KBM-7 (cell line): Measurements from ENCODE around the gene VAV2.

Experiments
- DNase-seq: peaks from one replicate; pipeline ENCODE4 v3.0.0-alpha.2; 2015
- in situ Hi-C: fragments of 300-500 bp; cut with MboI; formaldehyde crosslinking; loops from 2 replicates; pipeline ENCODE4 v1.14.3; 2020; ENCODE audit warnings: low sequenced_read_pairs, low pct_unique_long_range_greater_than_20kb, mixed read lengths

VAV2 gene

GRCh38 chr9:133946840-133947486 lies 45.2 kb downstream of the VAV2 start:
- in situ Hi-C loops = no loop called here
- no peak for DNase-seq

GRCh38 chr9:133945977-133946753 lies 46.0 kb downstream of the VAV2 start:
- no peak for DNase-seq
- in situ Hi-C loops = no loop called here

DNA sequence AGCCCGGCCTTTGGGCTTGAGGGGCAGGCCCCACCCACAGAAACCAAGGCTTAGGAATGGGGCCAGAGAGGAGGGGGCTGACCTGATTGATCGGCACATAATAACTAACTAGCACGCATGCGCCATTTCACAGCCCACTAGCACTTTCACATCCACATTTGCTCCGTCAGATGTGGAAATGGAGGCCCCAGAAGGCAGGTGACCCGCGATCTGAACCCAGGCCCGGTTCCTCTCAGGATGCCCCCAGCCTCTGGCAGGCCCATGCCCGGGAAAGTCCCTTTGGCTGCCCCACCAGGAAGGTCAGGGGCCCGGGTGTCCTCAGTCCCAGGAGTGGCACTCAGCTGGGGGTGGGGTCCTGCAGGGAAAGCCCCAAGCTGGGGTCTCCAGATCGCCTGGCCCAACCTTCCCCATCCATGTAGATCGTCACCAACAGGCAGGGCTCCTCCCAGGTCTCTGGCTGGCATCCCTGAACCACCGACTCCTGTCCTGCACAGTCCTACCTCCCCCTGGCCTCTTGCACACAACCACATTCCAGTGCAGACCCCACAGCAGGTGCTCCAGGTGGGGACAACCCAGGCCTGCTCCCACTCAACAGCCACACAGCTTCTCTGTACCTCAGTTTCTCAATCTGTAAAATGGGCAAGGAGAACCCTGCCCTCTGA lies 46.7 kb downstream of the VAV2 start:
- in situ Hi-C loops = no loop called here
- DNase-seq = no peak

GRCh38 chr9:133944746-133945135 lies 47.4 kb downstream of the VAV2 start:
- in situ Hi-C loops = no loop called here
- DNase-seq = no peak

DNA sequence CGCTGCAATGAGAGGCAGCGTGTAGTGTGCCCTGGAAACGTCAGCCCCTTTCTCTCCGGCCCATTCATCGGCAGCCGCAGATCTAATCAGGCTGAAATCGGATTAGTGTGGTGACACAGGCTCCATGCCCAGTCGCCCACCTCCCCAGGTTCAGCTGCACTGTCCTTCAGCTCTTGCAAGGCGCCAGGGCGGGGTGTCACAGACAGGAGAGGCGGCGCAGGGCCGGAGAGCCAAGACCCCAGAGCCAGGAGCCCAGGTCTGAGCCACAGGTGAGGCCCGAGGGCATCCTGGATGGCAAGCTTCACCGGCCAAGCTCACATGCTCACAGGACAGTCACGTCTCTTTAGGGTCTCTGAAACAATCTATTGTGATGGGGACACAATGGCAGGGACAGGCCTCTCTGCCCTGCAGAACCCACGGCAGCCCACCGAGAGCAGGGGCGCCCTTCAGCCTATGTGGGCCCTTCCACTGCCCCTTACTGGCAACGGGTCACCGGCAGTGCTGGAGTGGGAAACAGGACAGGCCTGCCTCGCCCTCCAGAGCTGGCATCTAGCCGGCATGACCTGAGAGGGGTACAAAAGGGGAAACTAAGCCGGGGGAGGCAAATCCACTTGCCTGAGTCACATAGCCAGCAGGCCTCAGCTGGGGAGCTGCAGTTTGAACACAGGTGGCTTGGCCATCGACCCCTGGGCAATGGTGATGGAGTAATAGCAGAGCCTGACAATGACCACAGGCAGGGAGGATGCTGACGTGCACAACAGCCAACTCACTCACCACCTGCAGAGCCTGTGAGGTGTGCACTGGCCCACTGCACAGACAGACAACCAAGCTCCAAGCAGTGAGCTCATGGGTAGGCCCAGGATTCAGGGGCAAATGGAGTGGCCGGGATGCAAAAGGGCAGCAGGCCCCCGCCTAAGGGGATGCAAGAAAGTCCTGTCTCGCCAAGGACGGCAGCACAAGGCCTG lies 48.1 kb downstream of the VAV2 start:
- DNase-seq = no peak

GRCh38 chr9:133943036-133943780 lies 48.9 kb downstream of the VAV2 start:
- no peak for DNase-seq
- in situ Hi-C loops = no loop called here

More for the DNA sequence above, 48.1 kb downstream of the VAV2 start:
- in situ Hi-C loops = no loop called here

- in situ Hi-C loops = no loop called here
- DNase-seq = no peak
Observed at GRCh38 chr9:133942206-133942975, 49.7 kb downstream of the VAV2 start.

- no peak for DNase-seq
- in situ Hi-C loops = no loop called here
Observed at GRCh38 chr9:133939845-133940244, 52.3 kb downstream of the VAV2 start.

DNA sequence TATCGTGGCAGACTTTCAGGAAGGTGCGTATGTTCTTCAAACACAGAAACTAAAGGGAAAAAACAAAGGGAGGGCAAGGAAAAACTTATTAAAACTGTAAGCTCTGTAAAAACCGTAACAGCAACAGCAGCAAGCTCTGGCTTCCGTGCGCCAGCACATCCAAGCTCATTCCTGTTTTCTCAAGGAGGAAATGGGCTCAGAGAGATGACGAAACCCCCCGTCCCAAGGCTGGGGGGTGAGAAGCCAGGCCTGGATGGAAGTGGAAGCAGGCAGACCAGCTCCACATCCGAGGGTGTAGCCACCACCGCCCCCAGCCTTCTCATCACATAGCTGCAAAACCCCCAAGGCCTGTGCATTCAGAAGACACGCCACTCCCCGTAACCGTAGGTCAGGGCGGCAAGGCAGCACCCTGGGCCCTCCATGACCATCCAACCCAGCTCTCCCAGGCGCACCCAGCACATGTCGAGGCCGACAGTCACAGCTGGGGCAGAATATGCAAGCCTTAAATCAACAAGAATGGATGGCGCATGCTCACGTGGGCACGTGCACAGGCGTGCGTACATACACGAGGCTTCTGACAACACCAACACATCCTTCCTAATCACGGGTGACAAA lies 52.8 kb downstream of the VAV2 start:
- DNase-seq = no peak
- in situ Hi-C loops = no loop called here

- in situ Hi-C loops = no loop called here
- DNase-seq = no peak
Observed at GRCh38 chr9:133938753-133939152, 53.4 kb downstream of the VAV2 start.

GRCh38 chr9:133938086-133938485 lies 54.0 kb downstream of the VAV2 start:
- in situ Hi-C loops = no loop called here

DNA sequence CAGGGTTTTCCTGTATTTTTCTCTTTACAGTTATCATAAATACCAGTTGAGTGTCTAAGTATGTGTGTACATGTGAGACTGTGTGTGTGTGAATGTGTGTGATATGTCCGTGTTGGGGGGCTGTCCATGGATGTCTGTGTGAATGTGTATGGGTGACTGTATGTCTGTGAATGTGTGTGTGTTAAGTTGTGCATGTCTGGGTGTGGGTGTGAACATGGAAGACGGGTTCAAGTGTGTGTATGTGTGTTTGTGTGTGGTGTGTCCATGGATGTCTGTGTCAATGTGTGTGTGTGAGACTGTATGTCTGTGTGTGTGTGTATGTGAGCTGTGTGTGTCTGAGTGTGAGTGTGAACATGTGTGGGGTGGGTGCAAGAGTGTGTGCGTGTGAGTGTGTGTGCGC lies 55.0 kb downstream of the VAV2 start:
- in situ Hi-C loops = no loop called here
- DNase-seq = no peak

More at GRCh38 chr9:133938086-133938485, 54.0 kb downstream of the VAV2 start:
- DNase-seq = no peak

- in situ Hi-C loops = no loop called here
- no peak for DNase-seq
Observed at GRCh38 chr9:133935328-133936005, 56.7 kb downstream of the VAV2 start.

- in situ Hi-C loops = no loop called here
- no peak for DNase-seq
Observed at GRCh38 chr9:133934482-133935232, 57.5 kb downstream of the VAV2 start.

DNA sequence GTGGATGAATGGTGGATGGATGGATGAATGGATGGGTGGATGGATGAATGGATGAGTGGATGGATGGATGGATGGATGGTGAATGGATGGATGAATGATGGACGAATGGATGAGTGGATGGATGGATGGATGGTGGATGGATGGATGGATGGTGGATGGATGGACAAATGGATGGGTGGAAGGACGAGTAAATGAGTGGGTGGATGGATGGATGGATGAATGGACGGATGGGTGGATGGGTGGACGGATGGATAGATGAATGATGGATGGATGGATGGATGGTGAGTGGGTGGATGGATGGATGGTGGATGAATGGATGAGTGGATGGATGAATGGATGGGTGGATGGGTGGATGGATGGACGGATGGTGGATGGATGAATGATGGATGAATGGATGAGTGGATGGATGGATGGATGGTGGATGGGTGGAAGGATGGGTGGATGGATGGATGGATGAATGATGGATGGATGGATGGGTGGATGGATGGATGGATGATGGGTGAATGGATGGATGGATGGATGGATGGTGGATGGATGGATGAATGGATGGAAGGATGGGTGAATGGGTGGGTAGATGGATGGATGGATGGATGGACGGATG lies 58.6 kb downstream of the VAV2 start:
- in situ Hi-C loops = no loop called here

DNA sequence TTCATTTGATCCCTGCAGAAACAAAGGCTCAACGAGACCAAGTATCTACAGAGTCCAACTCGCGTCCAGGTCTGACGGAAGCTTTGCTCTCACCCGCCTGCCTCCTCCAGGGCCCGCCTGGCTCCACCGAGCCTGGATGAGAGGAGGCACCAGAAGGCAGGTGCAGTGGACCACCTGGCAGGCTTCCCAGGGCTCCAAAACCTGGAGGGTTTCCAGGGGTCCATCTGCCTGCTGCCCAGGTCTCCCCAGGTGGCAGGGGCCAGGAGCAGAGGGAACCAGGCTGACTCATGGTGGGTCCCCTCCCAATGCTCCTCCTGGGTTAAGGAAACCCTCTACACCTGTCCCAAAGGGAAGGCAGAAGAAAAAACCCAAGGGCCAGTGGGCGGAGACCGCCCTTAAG lies 59.5 kb downstream of the VAV2 start:
- DNase-seq = no peak
- in situ Hi-C loops = no loop called here

More for the DNA sequence above, 58.6 kb downstream of the VAV2 start:
- no peak for DNase-seq
